ENCODE data around the gene WDR3.

The WDR3 gene

GRCh38 chr1:117971777-117972176 is 42.2 kb downstream of the WDR3 start:
- H3K27ac Mint-ChIP-seq = no peak overlapping the region
- no peaks in the 10 kb centered on the region for H3K36me3 Mint-ChIP-seq (ENCODE audit: low read depth)
- H3K4me1 Mint-ChIP-seq (ENCODE audit: low read depth) = no peaks in the 10 kb centered on the region
- H3K27me3 Mint-ChIP-seq (ENCODE audit: low read depth) = peaks cover 2% of the 10 kb centered on the region
- H3K9me3 Mint-ChIP-seq = no peaks in the 10 kb centered on the region
- DNase-seq (ENCODE audit: low spot score) = no peak
- no peak overlapping the region for H3K4me3 Mint-ChIP-seq

GRCh38 chr1:117976381-117976780 is 46.8 kb downstream of the WDR3 start:
- Mint-ChIP-seq H3K36me3 (ENCODE audit: low read depth) (no peaks in the 10 kb centered on the region), H3K9me3 (no peaks in the 10 kb centered on the region), H3K27me3 (ENCODE audit: low read depth) (peaks cover 2% of the 10 kb centered on the region), H3K4me3 (no peak overlapping the region), H3K4me1 (ENCODE audit: low read depth) (no peaks in the 10 kb centered on the region), H3K27ac (no peak overlapping the region)
- no peak for DNase-seq (ENCODE audit: low spot score)

GRCh38 chr1:117981455-117982192 is 52.1 kb downstream of the WDR3 start:
- no peaks in the 10 kb centered on the region for H3K36me3 Mint-ChIP-seq (ENCODE audit: low read depth)
- no peak overlapping the region for H3K27ac Mint-ChIP-seq
- H3K27me3 Mint-ChIP-seq (ENCODE audit: low read depth) = peaks cover 7% of the 10 kb centered on the region
- H3K4me1 Mint-ChIP-seq (ENCODE audit: low read depth) = no peaks in the 10 kb centered on the region
- no peak for DNase-seq (ENCODE audit: low spot score)
- H3K9me3 Mint-ChIP-seq = no peaks in the 10 kb centered on the region
- H3K4me3 Mint-ChIP-seq = no peak overlapping the region

- H3K4me3 Mint-ChIP-seq = no peak overlapping the region
- no peak overlapping the region for H3K27ac Mint-ChIP-seq
- peaks cover 10% of the 10 kb centered on the region for H3K27me3 Mint-ChIP-seq (ENCODE audit: low read depth)
- no peak for DNase-seq (ENCODE audit: low spot score)
- no peaks in the 10 kb centered on the region for H3K36me3 Mint-ChIP-seq (ENCODE audit: low read depth)
- H3K4me1 Mint-ChIP-seq (ENCODE audit: low read depth) = no peaks in the 10 kb centered on the region
- H3K9me3 Mint-ChIP-seq = no peaks in the 10 kb centered on the region
Measured at GRCh38 chr1:117985239-117985638, 55.7 kb downstream of the WDR3 start.

- H3K4me1 Mint-ChIP-seq (ENCODE audit: low read depth) = no peaks in the 10 kb centered on the region
- no peak overlapping the region for H3K4me3 Mint-ChIP-seq
- no peaks in the 10 kb centered on the region for H3K36me3 Mint-ChIP-seq (ENCODE audit: low read depth)
- peaks cover 10% of the 10 kb centered on the region for H3K27me3 Mint-ChIP-seq (ENCODE audit: low read depth)
- no peaks in the 10 kb centered on the region for H3K9me3 Mint-ChIP-seq
- H3K27ac Mint-ChIP-seq = no peak overlapping the region
- no peak for DNase-seq (ENCODE audit: low spot score)
Measured at GRCh38 chr1:117985973-117986372, 56.4 kb downstream of the WDR3 start.

- no peaks in the 10 kb centered on the region for H3K4me1 Mint-ChIP-seq (ENCODE audit: low read depth)
- DNase-seq (ENCODE audit: low spot score) = no peak
- no peak overlapping the region for H3K27ac Mint-ChIP-seq
- H3K4me3 Mint-ChIP-seq = no peak overlapping the region
- H3K9me3 Mint-ChIP-seq = no peaks in the 10 kb centered on the region
- peaks cover 5% of the 10 kb centered on the region for H3K27me3 Mint-ChIP-seq (ENCODE audit: low read depth)
- no peaks in the 10 kb centered on the region for H3K36me3 Mint-ChIP-seq (ENCODE audit: low read depth)
Measured at GRCh38 chr1:118004312-118004711, 74.8 kb downstream of the WDR3 start.

- H3K27me3 Mint-ChIP-seq (ENCODE audit: low read depth) = no peaks in the 10 kb centered on the region
- no peak overlapping the region for H3K4me3 Mint-ChIP-seq
- H3K27ac Mint-ChIP-seq = no peak overlapping the region
- DNase-seq (ENCODE audit: low spot score) = no peak
- no peaks in the 10 kb centered on the region for H3K36me3 Mint-ChIP-seq (ENCODE audit: low read depth)
- H3K4me1 Mint-ChIP-seq (ENCODE audit: low read depth) = no peaks in the 10 kb centered on the region
- no peaks in the 10 kb centered on the region for H3K9me3 Mint-ChIP-seq
Measured at GRCh38 chr1:118007391-118007790, 77.9 kb downstream of the WDR3 start.

GRCh38 chr1:118008011-118008410 is 78.5 kb downstream of the WDR3 start:
- Mint-ChIP-seq H3K4me3 (no peak overlapping the region), H3K36me3 (ENCODE audit: low read depth) (no peaks in the 10 kb centered on the region), H3K27me3 (ENCODE audit: low read depth) (no peaks in the 10 kb centered on the region), H3K4me1 (ENCODE audit: low read depth) (no peaks in the 10 kb centered on the region), H3K27ac (no peak overlapping the region), H3K9me3 (no peaks in the 10 kb centered on the region)
- DNase-seq (ENCODE audit: low spot score) = no peak

- Mint-ChIP-seq H3K27ac (no peak overlapping the region), H3K9me3 (no peaks in the 10 kb centered on the region), H3K36me3 (ENCODE audit: low read depth) (no peaks in the 10 kb centered on the region), H3K27me3 (ENCODE audit: low read depth) (peaks cover 6% of the 10 kb centered on the region), H3K4me1 (ENCODE audit: low read depth) (no peaks in the 10 kb centered on the region), H3K4me3 (no peak overlapping the region)
- no peak for DNase-seq (ENCODE audit: low spot score)
Measured at GRCh38 chr1:118012515-118013124, 83.1 kb downstream of the WDR3 start.

- no peak for DNase-seq (ENCODE audit: low spot score)
- Mint-ChIP-seq H3K27me3 (ENCODE audit: low read depth) (peaks cover 8% of the 10 kb centered on the region), H3K36me3 (ENCODE audit: low read depth) (no peaks in the 10 kb centered on the region)
Measured at GRCh38 chr1:118013336-118013735, 83.8 kb downstream of the WDR3 start.

GRCh38 chr1:118013938-118014337 is 84.4 kb downstream of the WDR3 start:
- Mint-ChIP-seq H3K27me3 (ENCODE audit: low read depth) (peaks cover 8% of the 10 kb centered on the region), H3K9me3 (no peaks in the 10 kb centered on the region), H3K27ac (no peak overlapping the region), H3K36me3 (ENCODE audit: low read depth) (no peaks in the 10 kb centered on the region), H3K4me3 (no peak overlapping the region), H3K4me1 (ENCODE audit: low read depth) (no peaks in the 10 kb centered on the region)
- DNase-seq (ENCODE audit: low spot score) = no peak

More at GRCh38 chr1:118013336-118013735, 83.8 kb downstream of the WDR3 start:
- Mint-ChIP-seq H3K9me3 (no peaks in the 10 kb centered on the region), H3K4me1 (ENCODE audit: low read depth) (no peaks in the 10 kb centered on the region), H3K4me3 (no peak overlapping the region), H3K27ac (no peak overlapping the region)
